T-helper 9 cell (primary cell): ENCODE results near the gene LRRN4.

ENCODE experiments used
- DNase-seq: peaks from one replicate; pipeline ENCODE4 v3.0.0-alpha.2; 2020

Gene LRRN4

DNA sequence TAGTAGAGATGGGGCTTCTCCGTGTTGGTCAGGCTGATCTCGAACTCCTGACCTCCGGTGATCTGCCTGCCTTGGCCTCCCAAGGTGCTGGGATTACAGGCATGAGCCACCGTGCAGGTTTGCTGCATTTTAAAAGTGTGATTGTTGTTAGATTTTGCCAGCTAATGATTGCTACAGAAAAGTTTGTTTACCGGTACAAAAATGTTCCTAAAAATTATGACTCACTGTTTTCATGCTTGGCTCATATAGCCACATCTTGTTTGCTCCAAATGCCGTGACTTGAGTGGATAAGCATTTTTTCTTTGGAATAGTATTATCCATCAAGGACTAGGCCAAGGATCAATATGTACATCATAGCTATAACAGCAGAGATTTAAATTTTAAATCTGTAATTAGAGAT, 24.3 kb downstream of the LRRN4 start:
- no peak for DNase-seq

- DNase-seq = no peak
Observed at GRCh38 chr20:6028818-6029217, 25.0 kb downstream of the LRRN4 start.

DNA sequence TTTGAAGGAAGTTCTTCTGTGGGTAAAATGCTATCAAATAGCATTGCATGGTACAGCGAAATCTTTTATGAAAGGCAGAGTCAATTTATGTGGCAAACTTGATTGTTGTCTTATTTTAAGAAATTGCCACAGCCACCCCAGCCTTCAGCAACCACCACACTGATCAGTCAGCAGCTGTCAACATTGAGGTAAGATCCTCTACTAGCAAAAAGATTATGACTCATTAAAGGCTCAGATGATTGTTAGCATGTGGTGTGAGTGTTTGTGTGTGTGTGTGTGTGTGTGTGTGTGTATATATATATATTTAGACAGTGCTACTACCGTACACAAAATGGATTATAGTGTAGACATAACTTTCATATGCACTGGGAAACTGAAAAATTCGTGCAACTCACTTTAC, 27.8 kb downstream of the LRRN4 start:
- no peak for DNase-seq

GRCh38 chr20:6024768-6025167, 29.1 kb downstream of the LRRN4 start:
- DNase-seq = no peak

GRCh38 chr20:6017880-6018279, 36.0 kb downstream of the LRRN4 start:
- DNase-seq = no peak

DNA sequence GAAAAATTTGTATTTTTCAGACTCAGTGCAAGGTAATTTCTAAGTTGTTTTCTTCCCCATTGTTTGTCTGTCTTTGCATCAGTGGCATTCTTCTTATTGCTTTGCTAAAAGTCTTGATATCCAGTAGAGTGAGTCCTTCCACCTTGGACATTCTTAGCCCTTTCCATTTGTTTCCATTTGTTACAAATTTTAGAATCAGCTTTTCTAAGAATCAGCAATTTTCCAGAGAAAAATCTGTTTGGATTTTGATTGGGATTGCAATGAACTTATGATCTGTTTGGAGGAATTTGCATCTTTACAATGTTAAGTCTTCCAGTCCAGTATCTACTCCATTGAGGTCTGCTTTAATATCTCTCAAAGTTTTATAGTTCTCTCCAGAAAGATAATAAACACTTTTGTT, 36.4 kb downstream of the LRRN4 start:
- DNase-seq = no peak

- DNase-seq = no peak
Observed at GRCh38 chr20:6014957-6015356, 38.9 kb downstream of the LRRN4 start.

GRCh38 chr20:6014017-6014416, 39.8 kb downstream of the LRRN4 start:
- DNase-seq = no peak

- DNase-seq = no peak
Observed at GRCh38 chr20:6012179-6012578, 41.7 kb downstream of the LRRN4 start.

DNA sequence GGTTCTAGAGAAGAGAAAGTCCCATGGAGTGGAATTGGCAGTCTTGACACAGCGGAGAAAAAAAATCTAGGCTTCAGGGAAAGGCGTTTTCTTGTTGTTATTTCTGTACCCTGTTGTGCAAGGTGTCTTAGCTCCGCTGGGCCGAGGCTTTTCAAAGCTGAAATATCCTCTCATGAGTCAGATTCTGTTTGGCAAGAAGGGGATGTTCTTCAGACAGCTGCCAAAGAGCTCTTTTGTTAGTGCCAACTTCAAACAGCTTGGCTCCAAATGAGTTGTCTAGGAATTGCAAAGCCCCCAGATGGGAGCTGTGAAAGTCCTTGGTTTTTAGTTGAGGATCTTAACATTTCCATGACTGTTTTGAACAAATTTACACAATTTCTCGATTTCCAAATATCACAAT, 45.6 kb downstream of the LRRN4 start:
- no peak for DNase-seq

DNA sequence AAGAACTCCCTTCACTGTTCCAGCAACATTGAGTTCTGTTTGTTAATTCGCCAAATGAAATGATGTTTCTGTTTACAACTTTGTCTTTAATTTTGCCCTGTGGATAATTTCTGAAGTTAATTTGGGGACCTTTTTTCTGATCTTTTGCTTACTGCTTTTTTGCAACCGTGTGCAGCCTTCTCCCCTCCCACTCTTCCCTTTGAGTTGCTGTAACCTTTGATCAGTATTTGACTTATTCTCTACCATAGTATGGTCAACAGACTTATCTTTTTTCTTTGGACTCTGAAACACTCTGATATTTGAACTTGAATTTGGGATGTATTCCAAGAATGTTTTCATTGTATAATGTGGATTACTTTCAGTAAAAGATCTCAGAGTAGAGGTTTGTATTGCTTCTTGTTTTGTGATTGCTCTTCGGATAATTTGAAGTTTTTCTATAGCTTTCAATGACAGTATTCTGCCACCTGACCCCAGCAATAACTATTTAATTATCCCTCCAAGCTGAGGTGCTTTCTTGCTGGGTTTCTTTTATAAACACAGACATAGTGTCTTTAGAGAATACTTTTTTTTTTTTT, 46.2 kb downstream of the LRRN4 start:
- DNase-seq = no peak

GRCh38 chr20:6007094-6007528, 46.7 kb downstream of the LRRN4 start:
- no peak for DNase-seq

DNA sequence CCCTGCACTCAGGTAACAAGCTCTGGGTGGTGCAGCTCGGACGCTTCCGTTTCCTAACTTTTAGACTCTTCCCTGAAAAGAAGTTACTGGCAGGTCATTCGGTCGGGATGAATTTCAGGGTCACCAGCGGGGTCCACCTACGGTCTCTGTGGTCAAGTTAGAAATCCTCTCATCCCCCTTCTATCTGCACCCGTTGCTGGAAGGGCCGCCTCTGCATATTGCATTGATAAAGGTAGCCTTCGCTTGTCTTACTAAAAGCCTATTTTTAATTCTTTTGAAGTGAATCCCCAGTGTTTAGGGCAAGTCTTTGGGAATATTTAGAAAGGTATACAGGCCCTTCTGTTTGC, 47.3 kb downstream of the LRRN4 start:
- no peak for DNase-seq

GRCh38 chr20:6000871-6001270, 53.0 kb downstream of the LRRN4 start:
- DNase-seq = no peak

- no peak for DNase-seq
Observed at GRCh38 chr20:5999783-6000182, 54.1 kb downstream of the LRRN4 start.

GRCh38 chr20:5996765-5997164, 57.1 kb downstream of the LRRN4 start:
- no peak for DNase-seq

GRCh38 chr20:5991623-5992441, 62.0 kb downstream of the LRRN4 start:
- DNase-seq = no peak

DNA sequence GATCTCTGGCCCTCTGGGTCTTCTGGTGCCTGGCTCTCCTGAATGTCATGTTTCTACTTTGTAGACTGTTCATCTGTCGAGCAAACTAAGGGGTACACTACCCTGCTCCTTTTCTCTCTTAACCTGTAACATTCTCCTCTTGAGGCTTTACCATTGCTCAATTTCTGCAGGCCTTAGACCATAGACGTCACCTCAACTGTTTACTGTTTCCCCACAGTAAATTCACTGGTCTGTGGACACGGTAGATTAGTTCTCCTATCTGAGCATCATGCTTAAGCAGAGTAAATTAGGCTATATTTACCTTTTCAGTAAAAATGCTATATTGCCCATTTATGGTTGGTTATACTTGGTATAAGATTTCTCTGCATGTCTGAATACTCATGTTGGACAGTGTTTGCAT, 62.9 kb downstream of the LRRN4 start:
- DNase-seq = no peak
